Hepatocyte (in vitro differentiated cells): ENCODE results near the gene KIF1C.

Experiments used
- EZH2 ChIP-seq: fragments of 200-600 bp; sonication (generic); IDR thresholded peaks from 2 replicates; pipeline ENCODE4 v1.6.1; 2016; ENCODE audit warnings: antibody characterized with exemption, mild to moderate bottlenecking, borderline replicate concordance
- EZH2phosphoT487 ChIP-seq: fragments of 200-600 bp; sonication (generic); IDR thresholded peaks from one replicate; pipeline ENCODE4 v1.6.1; 2018; ENCODE audit warnings: antibody characterized with exemption, mild to moderate bottlenecking, low read depth, moderate library complexity; ENCODE audit not compliant: unreplicated experiment, severe bottlenecking
- TF ChIP-seq, protein P1 (sequence below): fragments of 200-600 bp; sonication (generic); IDR thresholded peaks from 2 replicates; pipeline ENCODE4 v1.5.1; 2016; ENCODE audit warnings: antibody characterized with exemption, mild to moderate bottlenecking; ENCODE audit not compliant: poor library complexity

- no peak for TF ChIP-seq EZH2phosphoT487
- TF ChIP-seq, protein P1, sequence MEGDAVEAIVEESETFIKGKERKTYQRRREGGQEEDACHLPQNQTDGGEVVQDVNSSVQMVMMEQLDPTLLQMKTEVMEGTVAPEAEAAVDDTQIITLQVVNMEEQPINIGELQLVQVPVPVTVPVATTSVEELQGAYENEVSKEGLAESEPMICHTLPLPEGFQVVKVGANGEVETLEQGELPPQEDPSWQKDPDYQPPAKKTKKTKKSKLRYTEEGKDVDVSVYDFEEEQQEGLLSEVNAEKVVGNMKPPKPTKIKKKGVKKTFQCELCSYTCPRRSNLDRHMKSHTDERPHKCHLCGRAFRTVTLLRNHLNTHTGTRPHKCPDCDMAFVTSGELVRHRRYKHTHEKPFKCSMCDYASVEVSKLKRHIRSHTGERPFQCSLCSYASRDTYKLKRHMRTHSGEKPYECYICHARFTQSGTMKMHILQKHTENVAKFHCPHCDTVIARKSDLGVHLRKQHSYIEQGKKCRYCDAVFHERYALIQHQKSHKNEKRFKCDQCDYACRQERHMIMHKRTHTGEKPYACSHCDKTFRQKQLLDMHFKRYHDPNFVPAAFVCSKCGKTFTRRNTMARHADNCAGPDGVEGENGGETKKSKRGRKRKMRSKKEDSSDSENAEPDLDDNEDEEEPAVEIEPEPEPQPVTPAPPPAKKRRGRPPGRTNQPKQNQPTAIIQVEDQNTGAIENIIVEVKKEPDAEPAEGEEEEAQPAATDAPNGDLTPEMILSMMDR = no peak
- TF ChIP-seq EZH2 = no peak
Measured at GRCh38 chr17:5042157-5043022, 44.6 kb downstream of the KIF1C start.
